Measurements from ENCODE around the gene USH2A. TPM values are rescaled to one million over a fixed set of nuclear protein-coding genes. Genes with fewer than 3 reads are reported as not detected.

Gene USH2A
- total RNA-seq, 6 donors from 2014 or later: under 0.01 to 0.11 TPM; not detected in 4

DNA sequence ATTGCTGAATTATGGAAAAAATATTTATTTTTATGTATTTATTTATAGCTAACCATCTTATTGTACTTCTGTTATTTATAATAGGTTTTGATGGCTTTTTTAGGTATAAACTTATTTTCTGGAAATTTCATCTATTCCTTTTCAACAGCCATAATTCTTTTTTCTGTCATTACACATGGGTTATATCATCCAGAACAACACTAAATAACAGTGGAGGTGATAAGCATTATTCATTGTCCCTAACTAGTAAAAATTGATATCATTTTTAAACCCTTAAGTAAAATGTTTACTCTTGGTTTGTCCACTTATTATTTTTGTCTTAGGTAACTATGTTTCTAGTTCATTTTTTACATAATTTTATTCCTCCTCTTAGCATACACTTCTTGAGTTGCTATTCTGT lies 309.1 kb downstream of the USH2A start:
- H3K4me3 ChIP-seq: no peak overlapping the region
- H3K36me3 ChIP-seq: no peaks in the 10 kb centered on the region
- no peaks in the 10 kb centered on the region for H3K9me3 ChIP-seq
- no peak for DNase-seq
- no peak overlapping the region for H3K27ac ChIP-seq
- no peak for ATAC-seq (ENCODE audit: low FRiP score in 2 of 2)
- no peaks in the 10 kb centered on the region for H3K4me1 ChIP-seq
- no peak for TF ChIP-seq POLR2AphosphoS5 (IDR thresholded peaks at IDR 0.05)
- TF ChIP-seq EP300 (IDR thresholded peaks at IDR 0.05): no peak
- TF ChIP-seq, protein P1, sequence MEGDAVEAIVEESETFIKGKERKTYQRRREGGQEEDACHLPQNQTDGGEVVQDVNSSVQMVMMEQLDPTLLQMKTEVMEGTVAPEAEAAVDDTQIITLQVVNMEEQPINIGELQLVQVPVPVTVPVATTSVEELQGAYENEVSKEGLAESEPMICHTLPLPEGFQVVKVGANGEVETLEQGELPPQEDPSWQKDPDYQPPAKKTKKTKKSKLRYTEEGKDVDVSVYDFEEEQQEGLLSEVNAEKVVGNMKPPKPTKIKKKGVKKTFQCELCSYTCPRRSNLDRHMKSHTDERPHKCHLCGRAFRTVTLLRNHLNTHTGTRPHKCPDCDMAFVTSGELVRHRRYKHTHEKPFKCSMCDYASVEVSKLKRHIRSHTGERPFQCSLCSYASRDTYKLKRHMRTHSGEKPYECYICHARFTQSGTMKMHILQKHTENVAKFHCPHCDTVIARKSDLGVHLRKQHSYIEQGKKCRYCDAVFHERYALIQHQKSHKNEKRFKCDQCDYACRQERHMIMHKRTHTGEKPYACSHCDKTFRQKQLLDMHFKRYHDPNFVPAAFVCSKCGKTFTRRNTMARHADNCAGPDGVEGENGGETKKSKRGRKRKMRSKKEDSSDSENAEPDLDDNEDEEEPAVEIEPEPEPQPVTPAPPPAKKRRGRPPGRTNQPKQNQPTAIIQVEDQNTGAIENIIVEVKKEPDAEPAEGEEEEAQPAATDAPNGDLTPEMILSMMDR (IDR thresholded peaks at IDR 0.05): no peak
- no peak for TF ChIP-seq POLR2A (IDR thresholded peaks at IDR 0.05)
- no peaks in the 10 kb centered on the region for H3K27me3 ChIP-seq

DNA sequence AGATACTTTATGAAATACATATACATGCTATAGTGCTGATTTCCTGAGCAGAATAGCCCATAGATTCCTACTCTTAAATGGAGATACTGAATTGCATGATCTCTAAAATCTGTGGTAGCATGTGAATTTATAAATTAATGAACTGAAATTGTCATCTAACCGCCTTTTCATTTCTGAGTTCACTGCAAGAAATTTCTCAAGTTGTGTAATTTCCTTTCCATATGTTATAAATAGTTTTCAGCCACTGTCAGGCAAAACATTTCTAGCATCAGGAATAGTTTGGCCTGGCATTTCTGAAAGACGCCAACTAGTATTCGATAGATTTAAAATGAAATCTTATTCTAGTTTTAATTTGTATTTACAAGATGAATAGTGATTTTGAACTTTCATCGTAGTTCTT lies 310.1 kb downstream of the USH2A start:
- TF ChIP-seq, protein P1 (IDR thresholded peaks at IDR 0.05): no peak
- no peak for TF ChIP-seq POLR2AphosphoS5 (IDR thresholded peaks at IDR 0.05)
- no peak for TF ChIP-seq EP300 (IDR thresholded peaks at IDR 0.05)
- no peak for TF ChIP-seq POLR2A (IDR thresholded peaks at IDR 0.05)
- ATAC-seq (ENCODE audit: low FRiP score in 2 of 2) (no peak), DNase-seq (no peak)
- H3K4me3 ChIP-seq: no peak overlapping the region
- no peaks in the 10 kb centered on the region for H3K36me3 ChIP-seq
- H3K27ac ChIP-seq: no peak overlapping the region
- no peaks in the 10 kb centered on the region for H3K4me1 ChIP-seq
- no peaks in the 10 kb centered on the region for H3K9me3 ChIP-seq
- 77 to 78% methylated on average over 4 of the region's 4 CpGs for WGBS, 2 donors
- H3K27me3 ChIP-seq: no peaks in the 10 kb centered on the region

DNA sequence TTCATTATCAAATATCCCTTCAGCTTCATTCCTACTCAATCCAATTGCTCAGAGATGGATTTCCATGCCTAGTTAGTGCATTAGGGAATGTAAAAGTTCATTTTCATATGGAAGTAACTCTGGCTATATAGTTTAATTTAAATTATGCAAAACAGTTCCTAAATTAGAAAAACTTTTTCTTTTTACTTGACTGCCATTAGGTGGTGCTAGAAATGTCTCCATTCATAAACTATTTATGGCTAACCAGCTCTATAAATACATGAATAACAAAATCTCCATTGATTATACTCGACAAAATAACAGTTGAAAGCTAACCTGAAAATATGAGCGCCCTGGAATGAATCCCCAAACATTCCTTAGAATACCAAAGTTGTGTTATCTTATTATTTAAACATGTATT lies 311.4 kb downstream of the USH2A start:
- ATAC-seq (ENCODE audit: low FRiP score in 2 of 2): no peak
- Histone ChIP-seq H3K27ac (no peak overlapping the region), H3K4me1 (no peaks in the 10 kb centered on the region), H3K36me3 (no peaks in the 10 kb centered on the region), H3K27me3 (no peaks in the 10 kb centered on the region), H3K4me3 (no peak overlapping the region), H3K9me3 (no peaks in the 10 kb centered on the region)
- DNase-seq: no peak
- WGBS, 2 donors: 71 to 76% methylated on average over 2 of the region's 2 CpGs
- no peak for TF ChIP-seq POLR2AphosphoS5 (IDR thresholded peaks at IDR 0.05)
- TF ChIP-seq, protein P1 (IDR thresholded peaks at IDR 0.05): no peak
- no peak for TF ChIP-seq EP300 (IDR thresholded peaks at IDR 0.05)
- no peak for TF ChIP-seq POLR2A (IDR thresholded peaks at IDR 0.05)

DNA sequence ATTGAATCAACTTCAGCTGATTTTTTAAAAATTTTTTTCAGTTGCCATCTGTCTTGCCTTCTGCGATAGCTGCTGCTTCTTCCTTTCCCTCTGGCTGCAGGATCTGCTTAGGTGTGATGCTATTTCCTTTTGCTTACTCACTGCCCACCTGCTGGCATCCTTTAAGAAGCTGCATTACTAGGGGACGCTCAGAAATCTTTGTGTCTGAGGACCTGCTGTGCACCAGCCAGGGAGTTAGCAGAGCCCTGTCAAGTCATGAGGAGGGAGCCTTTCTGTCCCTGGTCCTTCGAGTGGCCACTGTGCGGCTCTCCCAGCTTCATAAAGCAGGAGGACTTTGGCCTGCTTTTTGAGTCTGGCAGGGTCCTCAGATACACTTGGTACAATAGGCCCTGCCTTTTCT lies 327.8 kb downstream of the USH2A start:
- no peak for DNase-seq
- no peaks in the 10 kb centered on the region for H3K36me3 ChIP-seq
- TF ChIP-seq, protein P1 (IDR thresholded peaks at IDR 0.05): no peak
- TF ChIP-seq POLR2AphosphoS5 (IDR thresholded peaks at IDR 0.05): no peak
- no peak for TF ChIP-seq EP300 (IDR thresholded peaks at IDR 0.05)
- no peak for TF ChIP-seq POLR2A (IDR thresholded peaks at IDR 0.05)
- no peaks in the 10 kb centered on the region for H3K4me1 ChIP-seq
- H3K27me3 ChIP-seq: no peaks in the 10 kb centered on the region
- H3K4me3 ChIP-seq: no peak overlapping the region
- no peak for ATAC-seq (ENCODE audit: low FRiP score in 2 of 2)
- WGBS, 2 donors: 72 to 75% methylated on average over 4 of the region's 4 CpGs
- H3K27ac ChIP-seq: no peak overlapping the region
- H3K9me3 ChIP-seq: no peaks in the 10 kb centered on the region

DNA sequence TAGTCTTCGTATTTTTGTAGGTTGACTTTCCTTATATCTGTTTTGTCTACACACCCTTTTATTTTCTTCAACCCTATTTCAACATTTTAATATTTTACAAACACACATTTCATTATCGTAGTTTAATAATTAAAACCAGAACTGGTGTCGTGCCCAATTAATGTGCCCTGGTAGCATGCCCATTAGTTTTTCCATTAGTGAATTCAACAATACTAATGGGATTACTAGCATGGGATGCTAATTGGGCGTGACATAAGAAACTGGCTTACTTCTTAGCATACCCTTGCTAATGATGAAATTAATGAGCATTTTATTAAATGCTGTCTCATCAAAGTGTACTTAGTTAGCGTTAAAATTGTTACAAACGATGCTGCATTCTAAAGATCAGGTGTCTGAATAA lies 332.7 kb downstream of the USH2A start:
- TF ChIP-seq POLR2A (IDR thresholded peaks at IDR 0.05) (no peak), POLR2AphosphoS5 (IDR thresholded peaks at IDR 0.05) (no peak), EP300 (IDR thresholded peaks at IDR 0.05) (no peak)
- TF ChIP-seq, protein P1 (IDR thresholded peaks at IDR 0.05): no peak
- DNase-seq (no peak), ATAC-seq (ENCODE audit: low FRiP score in 2 of 2) (no peak)
- H3K4me3 ChIP-seq: no peak overlapping the region
- no peaks in the 10 kb centered on the region for H3K9me3 ChIP-seq
- H3K27ac ChIP-seq: no peak overlapping the region
- 93 to 94% methylated on average over 6 of the region's 6 CpGs for WGBS, 2 donors
- no peaks in the 10 kb centered on the region for H3K36me3 ChIP-seq
- no peaks in the 10 kb centered on the region for H3K4me1 ChIP-seq
- no peaks in the 10 kb centered on the region for H3K27me3 ChIP-seq
